ENCODE data around the gene KIAA1671.
"Not testable (repeated sequence)": the region's sequence is repeated elsewhere in the genome, so short reads cannot be mapped to it uniquely, and the experiment has no call there.

Gene KIAA1671

DNA sequence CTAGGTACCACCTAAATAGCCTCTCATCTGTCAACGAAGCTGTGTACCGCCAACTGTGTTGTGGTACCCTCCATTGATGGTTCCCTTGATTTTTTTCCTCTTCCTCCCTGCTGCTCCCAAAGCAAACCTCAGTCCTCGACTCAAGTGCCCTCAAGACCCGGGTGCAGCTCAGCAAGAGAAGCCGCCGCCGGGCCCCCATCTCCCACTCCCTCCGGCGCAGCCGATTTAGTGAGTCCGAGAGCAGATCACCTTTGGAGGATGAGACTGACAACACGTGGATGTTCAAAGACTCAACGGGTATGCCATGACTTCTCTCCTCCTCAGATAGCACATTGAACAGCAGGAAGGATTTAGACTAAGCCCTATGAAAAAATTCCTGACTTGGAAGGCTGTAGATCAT, 224.7 kb downstream of the KIAA1671 start:
- in situ Hi-C loops (cut with MboI; ENCODE audit: low sequenced_read_pairs, unreplicated experiment), result no loop called here
- DNase-seq (ENCODE audit: low spot score), result no peak
- TF ChIP-seq CTCF (IDR thresholded peaks at IDR 0.05; ENCODE audit: borderline replicate concordance, control extremely low read depth, extremely low read depth, insufficient read depth, missing control alignments), result no peak

GRCh38 chr22:25177895-25178294, 225.4 kb downstream of the KIAA1671 start:
- in situ Hi-C loops (cut with MboI; ENCODE audit: low sequenced_read_pairs, unreplicated experiment), result no loop called here
- no peak for TF ChIP-seq CTCF (IDR thresholded peaks at IDR 0.05; ENCODE audit: borderline replicate concordance, control extremely low read depth, extremely low read depth, insufficient read depth, missing control alignments)
- no peak for DNase-seq (ENCODE audit: low spot score)

DNA sequence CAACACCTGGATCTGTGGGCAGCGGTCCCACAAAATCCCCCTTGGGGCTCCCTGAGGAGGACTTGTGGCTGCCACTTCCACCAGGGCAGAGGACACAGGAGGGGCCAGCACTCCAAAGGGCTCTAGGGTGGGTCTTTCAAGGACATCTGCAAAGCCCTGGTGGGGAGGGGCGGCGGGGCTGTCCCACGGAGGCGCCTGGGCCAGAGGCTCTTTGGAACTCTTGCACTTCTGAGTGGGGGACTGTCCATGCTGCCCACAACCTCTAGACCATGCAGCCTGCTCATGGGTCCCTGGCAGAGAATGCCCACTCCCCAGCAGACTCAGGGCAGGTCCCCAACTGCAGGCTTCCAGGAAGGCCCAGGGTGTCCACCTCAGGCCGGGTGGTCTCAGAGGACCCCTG, 225.8 kb downstream of the KIAA1671 start:
- DNase-seq (ENCODE audit: low spot score); in situ Hi-C loops (cut with MboI; ENCODE audit: low sequenced_read_pairs, unreplicated experiment): not testable (repeated sequence)

GRCh38 chr22:25178869-25179631, 226.5 kb downstream of the KIAA1671 start:
- DNase-seq (ENCODE audit: low spot score); in situ Hi-C loops (cut with MboI; ENCODE audit: low sequenced_read_pairs, unreplicated experiment): not testable (repeated sequence)

- DNase-seq (ENCODE audit: low spot score), result no peak
- in situ Hi-C loops (cut with MboI; ENCODE audit: low sequenced_read_pairs, unreplicated experiment), result no loop called here
- TF ChIP-seq CTCF (IDR thresholded peaks at IDR 0.05; ENCODE audit: borderline replicate concordance, control extremely low read depth, extremely low read depth, insufficient read depth, missing control alignments), result no peak
Measured at GRCh38 chr22:25182131-25183110, 229.9 kb downstream of the KIAA1671 start.

- DNase-seq (ENCODE audit: low spot score), result no peak
- in situ Hi-C loops (cut with MboI; ENCODE audit: low sequenced_read_pairs, unreplicated experiment), result no loop called here
- no peak for TF ChIP-seq CTCF (IDR thresholded peaks at IDR 0.05; ENCODE audit: borderline replicate concordance, control extremely low read depth, extremely low read depth, insufficient read depth, missing control alignments)
Measured at GRCh38 chr22:25183949-25184619, 231.6 kb downstream of the KIAA1671 start.

DNA sequence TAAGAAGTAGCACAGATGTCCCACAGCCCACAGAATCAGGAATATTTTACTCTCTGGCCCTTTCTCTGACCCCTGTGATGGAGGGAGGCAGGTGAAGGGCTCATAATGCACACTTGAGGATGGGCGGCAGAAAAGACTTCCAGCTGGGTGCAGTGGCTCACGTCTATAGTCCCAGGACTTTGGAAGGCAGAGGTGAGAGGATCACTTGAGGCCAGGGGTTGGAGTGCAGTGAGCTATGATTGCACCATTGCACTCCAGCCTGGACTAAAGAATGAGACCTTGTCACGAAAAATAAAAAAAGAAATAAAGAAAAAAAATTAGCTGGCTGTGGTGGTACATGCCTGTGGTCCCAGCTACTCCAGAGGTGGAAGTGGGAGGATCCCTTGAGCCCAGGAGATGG, 233.6 kb downstream of the KIAA1671 start:
- DNase-seq (ENCODE audit: low spot score), result no peak
- TF ChIP-seq CTCF (IDR thresholded peaks at IDR 0.05; ENCODE audit: borderline replicate concordance, control extremely low read depth, extremely low read depth, insufficient read depth, missing control alignments), result no peak
- in situ Hi-C loops (cut with MboI; ENCODE audit: low sequenced_read_pairs, unreplicated experiment), result no loop called here

Measured in GM13976 (cell line).